HG03457 (cell line): ENCODE results near the gene GALK1.

ENCODE experiments used
- ATAC-seq: cut with Tn5 transposase; IDR thresholded peaks from one replicate; pipeline ENCODE4 v1.9.1; 2021; ENCODE audit warnings: moderate number of reproducible peaks; ENCODE audit not compliant: unreplicated experiment

GALK1 gene

GRCh38 chr17:75729351-75729750 is 35.6 kb downstream of the GALK1 start:
- no peak for ATAC-seq

- no peak for ATAC-seq
These were observed 37.6 kb downstream of the GALK1 start for GRCh38 chr17:75727391-75727790.

GRCh38 chr17:75725504-75725903 is 39.5 kb downstream of the GALK1 start:
- no peak for ATAC-seq

- no peak for ATAC-seq
These were observed 40.7 kb downstream of the GALK1 start for GRCh38 chr17:75724016-75725003.

- ATAC-seq: no peak
These were observed 41.6 kb downstream of the GALK1 start for GRCh38 chr17:75723171-75723930.

GRCh38 chr17:75722542-75723095 is 42.4 kb downstream of the GALK1 start:
- no peak for ATAC-seq

- no peak for ATAC-seq
These were observed 42.9 kb downstream of the GALK1 start for GRCh38 chr17:75722076-75722475.

GRCh38 chr17:75721463-75722011 is 43.5 kb downstream of the GALK1 start:
- no peak for ATAC-seq

- ATAC-seq: no peak
These were observed 44.1 kb downstream of the GALK1 start, which contains the start of gene ITGB4 for GRCh38 chr17:75720656-75721462. Gene ITGB4, plus strand, starts transcription at chr17:75721459. Its CDS starts 3,245 bp downstream, at chr17:75724704.

- no peak for ATAC-seq
These were observed 45.3 kb downstream of the GALK1 start for GRCh38 chr17:75719732-75720131.

GRCh38 chr17:75712446-75712845 is 52.5 kb downstream of the GALK1 start:
- ATAC-seq: no peak
